Endothelial cell (in vitro differentiated cells): Measurements from ENCODE around the gene ROBO2. TPM values are rescaled to one million over a fixed set of nuclear protein-coding genes. Genes with fewer than 3 reads are reported as not detected.

ENCODE experiments used
- DNase-seq: peaks from one replicate; pipeline ENCODE4 v3.0.0; 2021; ENCODE audit warnings: low spot score
- H3K27ac Mint-ChIP-seq: one replicate; pipeline ENCODE4 v1.8.0; 2021; ENCODE audit warnings: mixed read lengths, inconsistent platforms; ENCODE audit not compliant: unreplicated experiment
- H3K27me3 Mint-ChIP-seq: one replicate; pipeline ENCODE4 v1.8.0; 2021; ENCODE audit warnings: mild to moderate bottlenecking, moderate library complexity, mixed read lengths, inconsistent platforms; ENCODE audit not compliant: unreplicated experiment
- H3K36me3 Mint-ChIP-seq: one replicate; pipeline ENCODE4 v1.8.0; 2021; ENCODE audit warnings: mild to moderate bottlenecking, low read depth, mixed read lengths, inconsistent platforms; ENCODE audit not compliant: unreplicated experiment
- H3K4me1 Mint-ChIP-seq: one replicate; pipeline ENCODE4 v1.8.0; 2021; ENCODE audit warnings: mild to moderate bottlenecking, mixed read lengths, inconsistent platforms; ENCODE audit not compliant: unreplicated experiment
- H3K4me3 Mint-ChIP-seq: one replicate; pipeline ENCODE4 v1.8.0; 2021; ENCODE audit warnings: mild to moderate bottlenecking, mixed read lengths, inconsistent platforms; ENCODE audit not compliant: unreplicated experiment
- H3K9me3 Mint-ChIP-seq: one replicate; pipeline ENCODE4 v1.8.0; 2021; ENCODE audit warnings: mixed read lengths, inconsistent platforms; ENCODE audit not compliant: unreplicated experiment
- CTCF ChIP-seq: fragments of 200-600 bp; sonication (generic); IDR thresholded peaks from one replicate; pipeline ENCODE4 v1.5.0; 2021; ENCODE audit warnings: antibody characterized with exemption; ENCODE audit not compliant: unreplicated experiment
- total RNA-seq: library from RNA; stranded (reverse); fragmentation: NEBNext Ultra II Directional; extraction: Animal tissue kit (Norgen Biotek cat#: 25700); gene quantifications from one replicate; pipeline ENCODE4 v1.2.1, GENCODE V29; 2021; ENCODE audit not compliant: unreplicated experiment

ROBO2 gene
- total RNA-seq, 1 donor from 2014 or later: 2.5 TPM

GRCh38 chr3:77051591-77051990 lies 11.7 kb downstream of the ROBO2 start:
- no peaks in the 10 kb centered on the region for H3K27me3 Mint-ChIP-seq
- H3K36me3 Mint-ChIP-seq: no peaks in the 10 kb centered on the region
- H3K27ac Mint-ChIP-seq: no peak overlapping the region
- no peak for DNase-seq
- H3K9me3 Mint-ChIP-seq: no peaks in the 10 kb centered on the region
- H3K4me3 Mint-ChIP-seq: no peak overlapping the region
- no peaks in the 10 kb centered on the region for H3K4me1 Mint-ChIP-seq
- no peak for TF ChIP-seq CTCF

GRCh38 chr3:77052051-77052501 lies 12.2 kb downstream of the ROBO2 start:
- Mint-ChIP-seq H3K4me3 (no peak overlapping the region), H3K27ac (no peak overlapping the region), H3K4me1 (no peaks in the 10 kb centered on the region), H3K27me3 (no peaks in the 10 kb centered on the region), H3K9me3 (no peaks in the 10 kb centered on the region), H3K36me3 (no peaks in the 10 kb centered on the region)
- DNase-seq: no peak
- no peak for TF ChIP-seq CTCF

GRCh38 chr3:77052733-77053670 lies 13.1 kb downstream of the ROBO2 start:
- no peak overlapping the region for H3K4me3 Mint-ChIP-seq
- no peak overlapping the region for H3K27ac Mint-ChIP-seq
- no peaks in the 10 kb centered on the region for H3K4me1 Mint-ChIP-seq
- no peaks in the 10 kb centered on the region for H3K27me3 Mint-ChIP-seq
- H3K9me3 Mint-ChIP-seq: no peaks in the 10 kb centered on the region
- no peaks in the 10 kb centered on the region for H3K36me3 Mint-ChIP-seq
- no peak for DNase-seq
- TF ChIP-seq CTCF: no peak

GRCh38 chr3:77053795-77054194 lies 13.9 kb downstream of the ROBO2 start:
- no peaks in the 10 kb centered on the region for H3K9me3 Mint-ChIP-seq
- no peak overlapping the region for H3K4me3 Mint-ChIP-seq
- no peaks in the 10 kb centered on the region for H3K36me3 Mint-ChIP-seq
- H3K4me1 Mint-ChIP-seq: no peaks in the 10 kb centered on the region
- no peak overlapping the region for H3K27ac Mint-ChIP-seq
- no peak for DNase-seq
- no peaks in the 10 kb centered on the region for H3K27me3 Mint-ChIP-seq
- TF ChIP-seq CTCF: no peak

GRCh38 chr3:77055841-77056341 lies 16.0 kb downstream of the ROBO2 start:
- H3K4me3 Mint-ChIP-seq: no peak overlapping the region
- H3K36me3 Mint-ChIP-seq: no peaks in the 10 kb centered on the region
- H3K27ac Mint-ChIP-seq: no peak overlapping the region
- no peaks in the 10 kb centered on the region for H3K9me3 Mint-ChIP-seq
- no peak for TF ChIP-seq CTCF
- no peak for DNase-seq
- H3K4me1 Mint-ChIP-seq: no peaks in the 10 kb centered on the region
- H3K27me3 Mint-ChIP-seq: no peaks in the 10 kb centered on the region
